Stimulated activated naive CD8-positive, alpha-beta T cell treated with anti-CD3 and anti-CD28 coated beads, Interleukin-15, Interleukin-2, amounts not matched to agents 100 ng/mL and 50 ng/mL, for 24 hours (primary cell): Measurements from ENCODE around the gene ZBTB47.

Experiments
- H3K27ac Mint-ChIP-seq: one replicate; pipeline ENCODE4 v1.8.0; 2021; ENCODE audit warnings: mild to moderate bottlenecking, mixed read lengths
- H3K27me3 Mint-ChIP-seq: one replicate; pipeline ENCODE4 v1.8.0; 2021; ENCODE audit warnings: mixed read lengths
- H3K36me3 Mint-ChIP-seq: one replicate; pipeline ENCODE4 v1.8.0; 2021; ENCODE audit warnings: low read depth, mixed read lengths
- H3K4me1 Mint-ChIP-seq: one replicate; pipeline ENCODE4 v1.8.0; 2021; ENCODE audit warnings: low read depth, mixed read lengths
- H3K4me3 Mint-ChIP-seq: one replicate; pipeline ENCODE4 v1.8.0; 2021; ENCODE audit warnings: mild to moderate bottlenecking, mixed read lengths
- H3K9me3 Mint-ChIP-seq: one replicate; pipeline ENCODE4 v1.8.0; 2021; ENCODE audit warnings: mixed read lengths

ZBTB47 gene

GRCh38 chr3:42714171-42714852 lies 60.8 kb downstream of the ZBTB47 start:
- no peaks in the 10 kb centered on the region for H3K4me1 Mint-ChIP-seq
- H3K27me3 Mint-ChIP-seq = no peaks in the 10 kb centered on the region
- no peak overlapping the region for H3K4me3 Mint-ChIP-seq
- no peak overlapping the region for H3K27ac Mint-ChIP-seq
- no peaks in the 10 kb centered on the region for H3K9me3 Mint-ChIP-seq
- no peaks in the 10 kb centered on the region for H3K36me3 Mint-ChIP-seq
